Omental fat pad (tissue), 4 donors: Measurements from ENCODE around the gene ANKRD36C. TPM values are rescaled to one million over a fixed set of nuclear protein-coding genes. Genes with fewer than 3 reads are reported as not detected.
"Not testable (repeated sequence)": the region's sequence is repeated elsewhere in the genome, so short reads cannot be mapped to it uniquely, and the experiment has no call there.

ENCODE experiments used
- ATAC-seq: fragments of 150-250 bp; one replicate; pipeline ENCODE4 v1.9.1; 2016; ENCODE audit warnings: mild to moderate bottlenecking, moderate library complexity; ENCODE audit not compliant: low FRiP score
- DNase-seq: peaks from one replicate; pipeline ENCODE4 v3.0.0-alpha.2; 2019; ENCODE audit warnings: low spot score
- total RNA-seq, 4 donors: library from RNA; depleted of rRNA; stranded (reverse); fragments of >200 nt; gene quantifications; one replicate each; pipeline ENCODE4 v1.1.0, GENCODE V29; 2016
- TF ChIP-seq, protein P1 (sequence below), 3 donors: fragments of 450-650 bp; IDR thresholded peaks; one replicate each; pipeline ENCODE4 v1.5.1; 2016 to 2017; ENCODE audit warnings: antibody characterized with exemption in 3 of 3, mild to moderate bottlenecking in 3 of 3, moderate library complexity in 2 of 3

ANKRD36C gene
- total RNA-seq, 4 donors from 2014 or later, result 24.0 to 71.9 (median 27.1) TPM

- not testable (repeated sequence) for ATAC-seq, DNase-seq
Observed at GRCh38 chr2:96012792-96013264, 21.2 kb upstream of the ANKRD36C start.

DNA sequence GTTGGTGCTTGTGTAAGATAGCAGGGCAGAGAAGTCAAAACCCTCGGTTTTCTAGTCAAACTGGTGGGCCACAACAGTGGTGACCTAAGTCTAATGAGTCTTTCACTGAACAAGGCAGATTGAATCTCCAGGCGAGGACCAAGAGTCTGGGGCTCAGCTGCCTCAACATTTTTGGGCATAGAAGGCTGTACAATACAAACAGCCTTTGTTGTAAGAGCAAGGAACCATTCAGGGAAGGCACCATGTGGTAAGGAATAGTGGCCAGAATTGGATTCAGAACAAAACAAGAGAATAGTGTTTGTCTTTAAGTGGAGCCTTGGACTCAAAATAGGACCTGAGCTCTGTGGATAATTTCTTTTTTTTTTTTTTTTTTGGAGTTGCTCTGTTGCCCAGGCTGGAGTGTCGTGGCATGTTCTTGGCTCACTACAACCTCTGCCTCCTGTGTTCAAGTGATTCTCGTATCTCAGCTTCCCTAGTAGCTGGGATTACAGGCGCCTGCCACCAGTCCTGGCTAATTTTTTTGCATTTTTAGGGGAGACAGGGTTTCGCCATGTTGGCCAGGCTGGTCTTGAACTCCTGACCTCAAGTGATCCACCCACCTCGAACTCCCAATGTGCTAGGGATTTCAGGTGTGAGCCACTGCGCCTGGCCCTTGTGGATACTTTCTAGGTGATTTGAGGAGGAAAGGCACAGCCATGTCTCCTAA lies 20.6 kb upstream of the ANKRD36C start:
- not testable (repeated sequence) for ATAC-seq

GRCh38 chr2:96011129-96011455 lies 19.5 kb upstream of the ANKRD36C start:
- peak; percentile 64 for ATAC-seq
- DNase-seq, result not testable (repeated sequence)

More for the DNA sequence above, 20.6 kb upstream of the ANKRD36C start:
- not testable (repeated sequence) for DNase-seq

GRCh38 chr2:96010320-96011128 lies 18.9 kb upstream of the ANKRD36C start:
- peak; percentile 83 for DNase-seq

GRCh38 chr2:96009833-96010232 lies 18.2 kb upstream of the ANKRD36C start:
- ATAC-seq, result peak; percentile 63
- DNase-seq, result not testable (repeated sequence)

More at GRCh38 chr2:96010320-96011128, 18.9 kb upstream of the ANKRD36C start:
- peak; percentile 99 for ATAC-seq

GRCh38 chr2:96008051-96008450 lies 16.4 kb upstream of the ANKRD36C start:
- not testable (repeated sequence) for ATAC-seq, DNase-seq

- not testable (repeated sequence) for ATAC-seq, DNase-seq
Observed at GRCh38 chr2:96006248-96006647, 14.6 kb upstream of the ANKRD36C start.

GRCh38 chr2:95992520-95993272 lies 1.1 kb upstream of the ANKRD36C start:
- peak; percentile 93 for ATAC-seq
- not testable (repeated sequence) for DNase-seq
- TF ChIP-seq, protein P1, sequence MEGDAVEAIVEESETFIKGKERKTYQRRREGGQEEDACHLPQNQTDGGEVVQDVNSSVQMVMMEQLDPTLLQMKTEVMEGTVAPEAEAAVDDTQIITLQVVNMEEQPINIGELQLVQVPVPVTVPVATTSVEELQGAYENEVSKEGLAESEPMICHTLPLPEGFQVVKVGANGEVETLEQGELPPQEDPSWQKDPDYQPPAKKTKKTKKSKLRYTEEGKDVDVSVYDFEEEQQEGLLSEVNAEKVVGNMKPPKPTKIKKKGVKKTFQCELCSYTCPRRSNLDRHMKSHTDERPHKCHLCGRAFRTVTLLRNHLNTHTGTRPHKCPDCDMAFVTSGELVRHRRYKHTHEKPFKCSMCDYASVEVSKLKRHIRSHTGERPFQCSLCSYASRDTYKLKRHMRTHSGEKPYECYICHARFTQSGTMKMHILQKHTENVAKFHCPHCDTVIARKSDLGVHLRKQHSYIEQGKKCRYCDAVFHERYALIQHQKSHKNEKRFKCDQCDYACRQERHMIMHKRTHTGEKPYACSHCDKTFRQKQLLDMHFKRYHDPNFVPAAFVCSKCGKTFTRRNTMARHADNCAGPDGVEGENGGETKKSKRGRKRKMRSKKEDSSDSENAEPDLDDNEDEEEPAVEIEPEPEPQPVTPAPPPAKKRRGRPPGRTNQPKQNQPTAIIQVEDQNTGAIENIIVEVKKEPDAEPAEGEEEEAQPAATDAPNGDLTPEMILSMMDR (IDR thresholded peaks at IDR 0.05), result peak in 2 of 3 donors; percentile 59 to 60

- DNase-seq, result not testable (repeated sequence)
- ATAC-seq, result peak; percentile 65
Observed at GRCh38 chr2:95992102-95992501, 478 bp upstream of the ANKRD36C start.

GRCh38 chr2:95990884-95991283 lies 740 bp downstream of the ANKRD36C start:
- ATAC-seq, DNase-seq: not testable (repeated sequence)

- DNase-seq, result not testable (repeated sequence)
- peak; percentile 59 for ATAC-seq
Observed at GRCh38 chr2:95951662-95952061, 40.0 kb downstream of the ANKRD36C start.

GRCh38 chr2:95948039-95948438 lies 43.6 kb downstream of the ANKRD36C start:
- ATAC-seq, result not testable (repeated sequence)

DNA sequence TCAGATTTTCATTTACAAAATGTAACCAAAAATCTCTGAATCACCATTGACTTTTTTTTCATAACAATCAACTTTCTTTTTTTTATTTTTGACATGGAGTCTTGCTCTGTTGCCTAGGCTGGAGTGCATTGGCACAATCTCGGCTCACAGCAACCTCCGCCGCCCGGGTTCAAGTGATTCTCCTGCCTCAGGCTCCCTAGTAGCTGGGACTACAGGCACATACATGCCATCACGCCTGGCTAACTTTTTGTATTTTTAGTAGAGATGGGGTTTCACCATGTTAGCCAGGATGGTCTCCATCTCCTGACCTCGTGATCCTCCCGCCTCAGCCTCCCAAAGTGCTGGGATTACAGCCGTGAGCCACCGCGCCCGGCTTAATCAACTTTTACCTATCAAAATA lies 51.7 kb downstream of the ANKRD36C start:
- not testable (repeated sequence) for DNase-seq, ATAC-seq

More at GRCh38 chr2:95948039-95948438, 43.6 kb downstream of the ANKRD36C start:
- DNase-seq, result not testable (repeated sequence)

- not testable (repeated sequence) for DNase-seq, ATAC-seq
Observed at GRCh38 chr2:95930740-95931139, 60.9 kb downstream of the ANKRD36C start.

DNA sequence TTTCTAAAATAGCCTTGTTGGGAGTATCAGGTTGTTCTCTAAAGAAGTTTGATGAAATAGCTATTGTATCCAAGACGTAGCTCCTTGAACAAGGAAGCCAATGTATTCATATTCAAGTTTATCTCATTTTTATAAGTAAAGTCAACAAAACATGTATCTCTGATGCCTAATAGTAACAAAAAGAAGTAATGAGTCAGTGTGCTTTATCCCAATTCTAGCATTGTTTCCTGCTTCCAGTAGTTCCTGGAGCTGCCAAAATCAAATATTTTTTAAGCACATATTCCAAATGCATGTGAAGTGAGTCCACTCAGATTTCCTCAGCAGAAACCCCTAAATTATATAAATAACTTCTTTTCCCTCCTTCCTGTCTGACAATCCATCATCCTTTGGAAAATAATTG lies 74.6 kb downstream of the ANKRD36C start:
- not testable (repeated sequence) for ATAC-seq, DNase-seq

- not testable (repeated sequence) for ATAC-seq, DNase-seq
Observed at GRCh38 chr2:95915131-95915530, 76.5 kb downstream of the ANKRD36C start.

- not testable (repeated sequence) for DNase-seq, ATAC-seq
Observed at GRCh38 chr2:95911431-95911830, 80.2 kb downstream of the ANKRD36C start.

DNA sequence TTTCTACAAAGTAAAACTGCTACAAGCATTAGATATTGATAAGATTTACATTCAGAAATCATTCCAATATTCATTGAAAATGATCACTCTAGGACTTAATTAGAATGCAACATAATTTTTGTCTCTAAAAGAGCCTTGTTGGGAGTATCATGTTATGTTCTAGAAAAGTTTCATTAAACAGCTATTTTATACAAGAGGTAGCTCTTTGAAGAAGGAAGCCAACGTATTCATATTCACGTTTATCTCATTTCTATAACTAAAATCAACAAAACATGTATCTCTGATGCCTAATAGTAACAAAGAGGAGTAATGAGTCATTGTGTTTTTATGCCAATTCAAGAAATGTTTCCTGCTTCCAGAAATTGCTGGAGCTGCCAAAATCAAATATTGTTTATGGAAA lies 97.2 kb downstream of the ANKRD36C start:
- not testable (repeated sequence) for DNase-seq, ATAC-seq
